SKM-1 treated with dmso at 0.1 percent for 144 hours (cell line): ENCODE data around the gene TTC7B.

ENCODE experiments used
- DNase-seq: peaks from one replicate; lab custom pipeline; 2025; ENCODE audit not compliant: unreplicated experiment; lab: John Stamatoyannopoulos, UW

The TTC7B gene

GRCh38 chr14:90808759-90809529 is 7.3 kb downstream of the TTC7B start:
- no peak for DNase-seq

DNA sequence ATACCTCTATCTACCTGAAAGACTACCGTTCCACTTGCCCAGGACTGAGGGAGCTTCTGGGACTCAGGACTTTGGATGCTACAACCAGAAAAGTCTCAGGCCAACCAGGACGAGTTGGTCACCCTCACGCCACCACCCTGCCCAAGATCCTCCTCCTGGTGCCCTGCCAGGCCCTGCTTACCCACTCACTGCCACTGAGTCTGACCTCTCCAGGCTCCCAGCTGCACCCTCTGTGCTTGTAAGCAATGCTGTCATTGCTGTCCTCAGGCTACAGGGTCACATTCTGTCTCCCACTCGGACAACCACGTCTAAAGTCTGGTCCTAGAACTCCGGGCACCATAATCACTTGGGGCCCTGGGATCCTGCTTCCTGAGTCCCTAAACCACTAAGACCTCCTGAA is 9.2 kb downstream of the TTC7B start:
- no peak for DNase-seq

DNA sequence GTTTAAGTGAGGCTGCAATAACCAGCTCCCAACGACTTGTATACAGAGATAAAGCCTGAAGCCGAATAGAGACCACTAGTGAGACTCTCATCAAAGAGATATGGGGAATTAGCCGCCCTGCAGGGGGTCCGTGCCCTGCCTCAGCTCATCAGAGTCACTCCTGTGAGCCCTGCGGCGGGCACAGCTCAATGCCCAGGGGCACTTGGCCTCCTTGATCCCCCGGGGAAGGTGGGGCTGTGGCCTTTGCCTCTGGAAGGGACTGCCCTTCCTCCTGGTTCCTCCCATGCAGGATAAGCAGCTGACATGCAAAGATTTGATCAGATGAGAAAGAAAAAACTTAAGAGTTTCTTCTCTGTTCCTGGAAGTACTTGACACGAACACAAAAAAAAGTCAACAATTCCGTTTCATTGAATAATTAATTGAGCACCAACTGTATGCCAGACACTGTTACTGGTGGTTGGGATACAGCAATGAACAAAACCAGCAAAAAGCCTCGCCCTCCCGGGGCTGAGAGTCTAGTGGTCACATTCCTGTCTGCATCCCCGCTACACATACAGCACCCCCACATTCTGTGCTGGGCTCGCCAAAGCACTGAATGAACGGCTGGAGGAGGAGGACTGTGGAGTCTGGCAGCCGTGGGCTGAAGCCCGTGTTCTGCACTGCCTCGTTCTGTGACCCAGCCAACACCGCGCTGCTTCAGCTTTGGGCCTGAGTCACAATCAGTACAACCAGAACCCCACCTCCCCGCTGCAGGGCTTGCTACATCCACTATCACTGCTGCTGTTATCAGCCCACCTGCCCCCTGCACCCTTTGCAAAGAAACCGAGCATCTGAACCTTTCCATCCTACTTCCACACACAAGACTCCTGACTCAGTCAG is 10.3 kb downstream of the TTC7B start:
- no peak for DNase-seq

DNA sequence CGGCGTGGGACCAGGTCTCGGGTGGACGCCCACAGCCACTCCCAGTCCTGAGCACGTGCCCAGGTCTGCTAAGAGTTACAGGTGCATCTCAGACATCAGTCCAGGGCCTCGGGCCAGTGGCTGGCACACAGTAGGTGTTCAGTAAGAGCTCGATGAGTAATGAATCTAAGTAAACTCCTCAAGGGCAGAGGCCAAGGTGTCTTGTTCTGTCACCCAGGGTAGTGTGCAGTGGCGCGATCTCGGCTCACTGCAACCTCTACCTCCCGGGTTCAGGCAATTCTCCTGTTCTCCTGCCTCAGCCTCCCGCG is 11.2 kb downstream of the TTC7B start:
- no peak for DNase-seq

DNA sequence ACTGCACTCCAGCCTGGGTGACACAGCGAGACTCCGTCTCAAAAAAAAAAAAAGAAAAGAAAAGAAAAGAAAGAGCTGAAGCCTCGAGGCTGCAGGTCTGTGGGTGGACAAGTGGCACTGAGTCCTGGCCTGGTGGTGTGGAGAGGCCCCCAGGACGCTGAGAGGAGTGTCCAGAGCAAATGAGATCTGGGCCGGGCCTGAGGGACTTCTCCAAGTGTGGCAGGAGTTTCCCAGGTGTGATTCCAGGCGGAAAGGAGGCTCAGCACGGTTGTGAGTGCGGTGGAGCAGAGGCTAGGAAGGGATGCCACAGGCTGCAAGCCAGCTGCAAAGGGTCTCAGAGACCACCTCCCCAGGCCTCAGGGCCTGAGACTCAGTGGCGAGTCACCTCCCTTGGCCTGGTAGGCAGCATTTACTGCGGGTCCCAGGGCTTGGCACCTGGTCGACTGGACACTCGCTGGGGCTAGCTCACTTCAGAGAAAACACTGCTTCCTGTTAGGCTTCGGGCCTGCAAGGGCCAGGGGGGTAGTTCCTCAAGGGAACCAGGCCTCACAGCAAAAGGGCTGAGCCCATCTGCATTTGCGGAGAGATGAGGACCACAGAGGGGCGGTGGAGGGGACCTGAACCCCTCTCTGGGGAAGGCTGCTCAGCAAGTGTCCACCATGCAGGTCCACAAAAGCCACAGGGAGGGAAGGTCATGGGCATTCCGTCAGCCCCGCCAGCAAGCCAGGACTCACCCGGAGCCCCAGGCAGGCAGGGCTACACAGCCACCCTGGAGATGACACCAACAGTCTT is 11.7 kb downstream of the TTC7B start:
- no peak for DNase-seq

GRCh38 chr14:90803249-90803648 is 13.0 kb downstream of the TTC7B start:
- DNase-seq, result no peak

GRCh38 chr14:90799420-90799819 is 16.8 kb downstream of the TTC7B start:
- DNase-seq, result no peak

DNA sequence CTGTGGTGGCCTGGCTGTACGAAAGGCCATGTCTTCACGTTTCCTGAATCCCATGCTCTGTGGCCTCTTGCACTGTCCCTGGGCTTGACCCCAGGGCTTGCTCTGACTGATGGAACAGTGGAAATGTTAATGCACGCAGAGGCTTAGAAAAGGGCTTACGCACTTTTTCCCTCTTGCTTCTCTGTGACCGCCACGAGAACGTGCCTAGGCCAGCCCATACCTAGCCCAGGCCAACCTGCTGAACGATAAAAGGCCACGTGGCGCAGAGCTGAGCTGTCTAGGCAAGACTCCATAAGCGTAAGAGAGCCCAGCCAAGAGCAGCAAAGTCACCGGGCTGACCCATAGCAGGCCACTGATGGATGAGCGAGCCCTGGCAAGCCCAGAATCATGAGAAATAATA is 18.3 kb downstream of the TTC7B start:
- no peak for DNase-seq

GRCh38 chr14:90797451-90797850 is 18.8 kb downstream of the TTC7B start:
- no peak for DNase-seq

GRCh38 chr14:90796329-90796728 is 19.9 kb downstream of the TTC7B start:
- DNase-seq, result no peak

DNA sequence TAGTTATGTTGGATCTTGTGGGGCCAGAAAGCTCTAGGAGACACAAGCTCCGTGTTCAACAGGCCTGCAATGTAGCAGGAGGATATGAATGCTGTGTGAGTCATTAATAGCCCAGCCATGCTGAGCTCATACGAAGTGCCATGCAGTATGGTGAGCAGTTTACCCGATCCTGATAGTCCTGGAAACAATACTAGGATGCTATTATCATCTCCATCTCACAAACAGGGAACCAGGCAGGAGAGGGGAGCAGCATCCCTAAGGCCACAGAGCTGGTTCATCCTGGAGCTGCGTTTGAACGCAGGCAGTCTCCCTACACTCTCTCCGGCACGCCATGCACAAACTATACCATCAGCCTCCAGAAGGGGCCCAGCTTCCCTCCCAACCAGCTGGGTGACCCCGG is 20.5 kb downstream of the TTC7B start:
- DNase-seq, result no peak

DNA sequence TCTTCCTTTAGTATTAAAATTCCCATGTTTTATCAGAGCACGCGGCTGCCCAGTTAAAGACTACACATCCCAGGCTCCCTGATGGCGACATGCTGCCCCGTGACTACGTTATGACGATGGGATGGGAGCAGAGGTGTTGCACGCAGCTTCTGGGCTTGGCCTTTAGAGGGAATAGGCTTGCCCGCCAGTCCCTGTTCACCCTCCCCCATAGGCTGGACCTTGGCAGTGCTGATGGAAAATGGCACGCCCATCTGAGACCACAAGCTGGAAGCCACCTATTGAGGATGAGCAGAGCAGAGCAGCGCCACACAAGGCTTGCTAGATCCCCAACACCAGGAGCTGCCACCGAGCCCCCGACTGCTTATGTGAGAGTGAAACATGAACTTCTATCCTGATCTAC is 24.7 kb downstream of the TTC7B start:
- DNase-seq, result no peak

DNA sequence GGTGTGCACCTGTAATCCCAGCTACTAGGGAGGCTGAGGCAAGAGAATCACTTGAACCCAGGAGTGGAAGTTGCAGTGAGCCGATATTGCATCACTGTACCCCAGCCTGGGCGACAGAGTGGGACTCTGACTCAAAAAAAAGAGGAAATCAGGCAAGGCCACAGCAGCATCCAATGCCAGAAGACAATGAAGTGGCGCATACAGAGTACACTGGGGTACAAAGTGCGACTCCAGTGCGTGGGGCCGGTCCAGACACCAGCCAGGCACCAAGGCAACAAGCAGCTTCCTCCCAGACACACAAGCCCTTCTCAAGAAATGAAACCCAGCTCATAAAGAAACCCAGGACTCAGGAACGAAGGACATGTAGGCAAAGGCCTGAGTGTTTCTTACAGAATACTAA is 28.2 kb downstream of the TTC7B start:
- peak; percentile 38 for DNase-seq

DNA sequence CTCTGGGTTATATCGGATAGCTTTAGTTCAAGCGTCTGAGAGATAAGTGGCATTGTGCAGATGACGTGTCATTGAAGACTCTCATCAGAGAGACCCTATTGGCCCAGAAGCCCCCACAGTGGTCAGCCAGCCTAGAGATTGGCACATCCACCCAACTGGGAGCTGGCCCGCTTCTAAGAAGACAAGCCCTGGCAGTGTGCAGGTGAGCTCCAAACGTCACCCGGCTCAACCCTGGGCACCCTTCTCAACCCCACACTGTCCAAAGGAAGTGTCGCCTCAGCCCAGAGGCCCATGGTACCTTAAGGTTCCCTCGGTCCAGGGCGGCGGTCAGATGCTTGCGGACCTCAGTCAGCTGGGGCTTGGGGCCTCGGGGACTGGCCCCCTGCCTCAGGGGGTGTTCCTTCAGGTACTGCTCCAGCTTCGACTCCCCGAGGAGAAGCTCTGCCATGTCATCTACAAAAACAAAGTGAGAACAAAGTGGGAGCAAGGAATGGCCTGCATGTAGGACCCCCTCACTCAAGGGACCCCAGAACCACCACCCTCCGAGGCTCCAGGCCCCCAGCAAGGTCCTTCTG is 30.3 kb downstream of the TTC7B start:
- no peak for DNase-seq

DNA sequence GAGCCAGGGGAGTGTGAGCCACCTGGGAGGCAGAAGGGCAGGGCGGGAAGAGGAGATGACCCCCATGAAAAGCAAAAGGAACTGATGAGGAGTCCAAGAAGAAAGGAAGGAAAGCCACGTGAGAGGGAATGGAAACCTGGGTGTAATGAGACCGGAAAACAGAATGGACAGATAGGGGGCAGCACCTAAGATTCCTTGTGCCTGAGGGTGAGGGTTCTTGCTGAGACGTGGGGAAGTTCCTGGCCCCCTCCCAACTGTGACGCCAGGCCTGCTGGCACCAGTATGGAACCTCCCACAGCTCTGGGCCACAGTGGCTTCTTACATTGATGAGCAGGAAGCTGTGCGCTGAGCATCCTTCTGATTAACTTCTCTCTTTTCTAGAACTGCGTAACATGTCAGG is 30.8 kb downstream of the TTC7B start:
- no peak for DNase-seq

DNA sequence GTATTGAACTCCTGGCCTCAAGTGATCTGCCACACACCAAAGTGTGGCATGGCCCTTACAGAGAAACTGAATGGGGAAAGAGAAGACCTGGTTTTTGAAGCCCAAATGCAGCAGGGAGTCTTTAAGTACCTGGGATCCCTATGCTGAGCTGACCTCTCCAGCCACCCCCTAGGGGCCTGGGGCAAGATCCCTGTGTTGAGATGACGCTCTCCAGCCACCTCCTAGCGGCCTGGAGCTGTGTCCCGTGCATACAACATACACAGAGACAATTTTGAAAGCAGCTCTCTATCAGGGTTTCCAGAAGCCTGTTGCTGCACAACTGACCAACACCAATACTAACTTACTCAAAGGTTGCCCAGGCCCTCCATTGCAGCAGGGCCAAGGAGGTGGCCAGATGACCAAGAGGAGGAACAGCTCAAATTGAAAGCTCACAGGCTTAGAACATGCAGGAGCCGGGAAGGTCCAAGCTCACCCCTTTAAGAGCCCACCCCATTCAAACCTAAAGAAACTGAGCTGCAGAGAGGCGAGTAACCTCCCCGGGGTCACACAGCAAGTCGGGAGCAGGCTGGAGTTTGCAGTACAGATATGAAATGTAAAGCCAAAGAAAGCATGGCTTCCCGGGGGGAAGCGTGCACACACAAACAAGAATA is 31.5 kb downstream of the TTC7B start:
- DNase-seq, result no peak

DNA sequence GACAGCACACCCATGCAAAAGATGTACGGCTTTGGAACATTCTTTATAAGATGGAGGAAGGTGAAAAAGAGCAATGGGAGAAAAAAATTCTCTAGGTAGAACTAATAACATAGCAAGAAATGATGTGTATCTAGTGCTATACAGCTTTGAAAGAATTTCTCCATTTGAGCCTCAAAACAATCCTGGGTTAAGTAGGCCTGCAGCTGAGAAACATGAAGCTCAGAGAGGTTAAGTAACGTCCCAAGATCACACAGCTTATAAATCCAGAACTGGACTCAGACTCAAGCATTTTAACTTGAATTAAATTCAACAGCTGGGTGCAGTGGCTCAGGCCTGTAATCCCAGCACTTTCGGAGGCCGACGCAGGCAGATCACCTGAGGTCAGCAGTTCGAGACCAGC is 32.9 kb downstream of the TTC7B start:
- no peak for DNase-seq

DNA sequence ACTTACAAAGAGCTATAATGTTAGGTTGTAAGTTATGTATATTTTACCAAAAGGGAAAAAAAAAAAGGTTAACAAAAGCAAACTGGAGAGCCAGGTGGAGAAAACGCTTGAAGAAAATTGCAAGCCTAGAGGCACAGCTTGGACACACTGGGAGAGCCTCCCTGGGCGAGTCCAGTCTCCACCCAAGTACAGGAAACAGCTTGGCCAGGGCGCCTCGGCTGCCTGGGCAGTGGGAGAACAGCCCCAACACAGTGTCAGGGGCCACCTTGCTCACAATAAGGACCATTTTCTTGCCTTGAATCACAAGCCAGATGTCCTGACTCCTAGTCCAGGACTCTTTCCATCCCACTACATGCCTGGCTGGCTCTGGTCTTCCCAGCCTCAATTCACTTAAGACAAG is 33.3 kb downstream of the TTC7B start:
- DNase-seq, result no peak

DNA sequence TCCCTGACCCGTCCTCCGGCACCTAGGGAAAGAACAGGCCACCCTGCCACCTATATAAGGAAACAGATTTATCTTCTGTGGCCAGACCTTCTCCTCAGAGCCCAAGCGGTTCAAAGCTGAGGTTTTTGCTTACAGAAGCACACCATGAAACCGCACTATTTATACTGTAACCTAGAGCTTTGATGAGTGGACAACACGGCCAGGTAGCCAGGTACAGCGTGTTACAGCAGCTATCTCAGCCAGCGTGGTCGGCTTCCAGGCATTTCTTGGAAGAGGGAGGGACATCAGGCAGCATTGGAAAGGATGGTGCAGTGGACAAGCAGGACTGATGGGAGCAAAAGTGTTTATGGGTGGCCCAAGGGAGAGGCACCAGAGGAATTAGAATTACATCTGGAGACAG is 34.4 kb downstream of the TTC7B start:
- no peak for DNase-seq

GRCh38 chr14:90781344-90781761 is 34.9 kb downstream of the TTC7B start:
- no peak for DNase-seq

DNA sequence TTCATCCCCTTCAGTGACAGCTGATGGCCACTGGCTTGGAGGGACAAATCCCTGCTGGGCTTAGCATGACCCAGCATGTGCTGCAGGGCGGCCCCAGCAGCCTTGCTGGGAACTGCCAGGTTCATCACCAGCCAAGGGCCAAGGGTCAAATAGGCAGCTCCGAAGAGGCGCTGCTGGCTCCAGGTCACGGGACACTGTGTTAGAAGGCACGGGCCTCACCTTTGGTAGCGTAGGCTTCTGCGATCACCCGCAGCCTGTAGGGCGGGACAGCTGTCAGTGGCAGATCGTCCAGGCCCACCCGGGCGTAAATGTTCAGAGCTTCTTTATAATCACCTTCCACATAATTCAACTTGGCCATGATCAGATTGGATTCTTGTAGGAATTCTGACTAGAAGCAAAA is 35.7 kb downstream of the TTC7B start:
- DNase-seq, result no peak
